GOT3 (cell line): ENCODE measurements around the gene KIF15.
"Not testable (repeated sequence)": the region's sequence is repeated elsewhere in the genome, so short reads cannot be mapped to it uniquely, and the experiment has no call there.

Experiments used
- DNase-seq: peaks from one replicate; lab custom pipeline; 2025; ENCODE audit warnings: mixed read lengths; lab: John Stamatoyannopoulos, UW

Gene KIF15

DNA sequence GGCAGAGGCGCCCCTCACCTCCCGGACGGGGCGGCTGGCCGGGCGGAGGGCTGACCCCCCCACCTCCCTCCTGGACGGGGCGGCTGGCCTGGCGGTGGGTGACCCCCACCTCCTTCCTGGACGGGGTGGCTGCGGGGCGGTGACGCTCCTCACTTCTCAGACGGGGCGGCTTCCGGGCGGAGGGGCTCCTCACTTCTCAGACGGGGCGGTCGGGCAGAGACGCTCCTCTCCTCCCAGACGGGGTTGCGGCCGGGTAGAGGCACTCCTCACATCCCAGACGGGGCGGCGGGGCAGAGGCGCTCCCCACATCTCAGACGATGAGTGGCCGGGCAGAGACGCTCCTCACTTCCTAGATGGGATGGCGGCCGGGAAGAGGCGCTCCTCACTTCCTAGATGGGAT, 59.6 kb downstream of the KIF15 start:
- DNase-seq, result not testable (repeated sequence)

DNA sequence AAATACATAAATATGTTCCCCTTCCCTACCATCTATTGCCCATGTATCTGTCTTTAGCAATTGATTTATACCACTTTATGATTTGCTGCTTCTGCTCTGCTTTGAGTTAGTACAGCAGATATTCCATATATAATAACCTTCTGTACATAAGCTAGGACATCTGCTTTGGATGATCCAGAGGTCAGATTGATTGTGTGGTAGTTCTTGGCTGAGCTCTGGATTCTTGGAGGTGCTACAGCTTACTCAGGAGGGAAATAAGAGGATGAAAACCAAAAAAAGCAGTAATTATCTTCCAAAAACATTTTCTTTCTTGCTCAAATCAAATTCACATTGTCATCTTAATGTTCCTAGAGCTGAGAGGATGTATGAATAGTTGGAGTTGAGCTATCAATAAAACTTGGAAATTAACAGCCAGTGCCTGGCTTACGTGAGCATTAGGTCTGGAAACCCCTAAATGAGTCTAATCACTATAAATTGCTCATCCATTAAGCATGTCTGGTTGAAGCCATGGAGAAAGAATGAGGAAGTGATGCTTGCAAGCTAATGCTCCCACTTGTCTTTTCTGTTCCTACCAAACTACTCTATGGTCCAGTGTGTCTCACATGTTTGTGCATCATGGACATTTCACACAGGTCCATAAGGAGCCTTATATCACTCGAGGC, 63.8 kb downstream of the KIF15 start:
- no peak for DNase-seq

DNA sequence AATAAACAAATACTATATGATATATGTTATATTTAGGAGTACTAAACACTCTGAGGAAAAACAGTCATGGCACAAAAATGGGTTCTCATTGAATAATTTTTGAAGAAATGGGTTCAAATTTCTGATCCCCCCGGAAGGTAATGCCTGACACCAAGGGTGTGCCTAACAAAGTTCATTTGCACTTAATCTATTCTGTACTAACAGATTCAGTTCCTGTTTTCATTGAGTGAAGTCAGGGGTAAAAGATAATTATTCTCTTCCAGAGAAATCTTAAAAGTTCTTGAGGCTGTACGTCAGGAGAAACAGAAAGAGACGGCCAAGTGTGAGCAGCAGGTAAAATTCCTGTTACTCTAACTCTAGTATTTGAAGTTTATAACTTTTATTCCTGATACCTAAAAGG, 65.6 kb downstream of the KIF15 start:
- no peak for DNase-seq

DNA sequence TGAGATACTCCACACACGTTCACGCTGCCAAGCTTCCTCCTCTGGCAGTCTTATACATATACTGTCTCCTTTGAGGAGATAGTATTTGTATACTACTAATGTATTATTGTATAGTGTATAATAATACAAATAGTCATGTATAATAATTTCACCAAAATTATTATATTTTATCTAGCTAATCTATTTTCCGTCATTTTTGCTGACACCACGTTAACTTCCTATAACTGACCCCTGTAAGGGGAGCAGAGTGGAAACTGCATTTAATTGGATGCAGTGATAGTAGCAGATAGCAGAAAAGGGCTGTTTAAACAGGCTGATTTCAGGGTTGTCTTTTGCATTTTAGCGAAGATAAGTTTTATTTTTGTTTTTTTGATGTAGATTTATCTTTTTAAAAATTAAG, 69.6 kb downstream of the KIF15 start:
- DNase-seq, result no peak

DNA sequence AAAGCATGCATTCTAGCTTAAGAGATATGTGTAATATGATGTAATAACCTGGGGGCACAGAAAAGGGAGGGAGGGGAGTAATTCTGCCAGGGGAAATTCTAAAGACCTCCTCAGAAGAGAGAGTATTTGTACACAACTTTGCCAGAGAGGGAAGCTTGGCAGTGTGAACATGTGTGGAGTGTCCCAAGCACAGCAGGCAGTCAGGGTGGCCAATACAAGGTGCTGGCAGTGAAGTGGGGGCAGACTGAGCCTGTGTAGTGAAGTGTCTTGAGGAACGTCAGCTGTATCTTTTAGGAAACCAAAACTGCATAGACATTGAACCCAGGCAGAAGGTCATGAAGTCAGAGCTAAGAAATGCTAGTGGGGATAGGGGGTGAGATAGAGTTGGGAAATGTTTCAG, 70.4 kb downstream of the KIF15 start:
- no peak for DNase-seq

DNA sequence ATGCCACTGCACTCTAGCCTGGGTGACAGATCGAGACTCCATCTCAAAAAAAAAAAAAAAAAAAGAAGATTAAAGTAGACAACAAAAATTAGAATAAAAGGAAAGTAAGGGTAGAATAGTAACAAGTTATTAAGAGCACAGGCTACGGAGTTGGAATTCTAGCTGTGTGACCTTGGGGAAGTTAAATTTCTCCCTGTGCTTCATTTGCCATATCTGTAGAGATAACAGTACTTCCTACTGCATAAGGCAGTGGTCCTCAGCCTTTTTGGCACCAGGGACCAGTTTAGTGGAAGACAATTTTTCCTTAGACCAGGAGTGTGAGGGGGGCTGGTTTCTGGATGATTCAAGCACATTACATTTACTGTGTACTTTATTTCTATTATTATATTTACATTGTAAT, 71.4 kb downstream of the KIF15 start:
- DNase-seq, result no peak

DNA sequence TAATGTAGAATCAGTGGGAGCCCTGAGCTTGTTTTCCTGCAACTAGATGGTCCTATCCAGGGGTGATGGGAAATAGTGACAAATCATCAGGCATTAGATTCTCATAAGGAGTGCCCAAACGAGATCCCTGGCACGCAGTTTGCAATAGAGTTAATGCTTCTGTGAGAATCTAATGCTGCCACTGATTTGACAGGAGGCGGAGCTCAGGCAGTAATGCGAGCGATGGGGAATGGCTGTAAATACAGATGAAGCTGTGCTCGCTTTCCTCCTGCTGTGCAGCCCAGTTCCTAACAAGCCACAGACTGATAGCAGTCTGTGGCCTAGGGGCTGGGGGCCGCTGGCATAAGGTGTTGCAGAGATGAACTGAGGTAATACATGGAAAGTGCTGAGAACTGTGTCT, 71.8 kb downstream of the KIF15 start:
- no peak for DNase-seq

DNA sequence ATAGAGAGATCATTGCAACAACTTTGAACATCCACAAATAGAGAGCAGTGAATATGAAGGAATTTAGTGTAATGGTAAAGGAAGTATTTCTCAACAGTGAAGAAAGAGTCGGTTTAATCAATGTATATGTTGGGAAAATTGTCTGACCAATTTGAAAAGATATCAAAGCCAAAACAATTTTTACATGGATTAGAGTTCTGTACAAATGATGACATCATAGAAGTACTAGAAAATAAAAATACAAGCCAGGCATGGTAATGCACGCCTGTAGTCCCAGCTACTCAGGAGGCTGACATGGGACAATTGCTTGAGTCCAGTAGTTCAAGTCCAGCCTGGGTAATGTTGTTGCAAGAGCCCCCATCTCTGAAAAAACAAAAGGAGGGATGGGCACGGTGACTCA, 74.1 kb downstream of the KIF15 start:
- DNase-seq, result no peak

DNA sequence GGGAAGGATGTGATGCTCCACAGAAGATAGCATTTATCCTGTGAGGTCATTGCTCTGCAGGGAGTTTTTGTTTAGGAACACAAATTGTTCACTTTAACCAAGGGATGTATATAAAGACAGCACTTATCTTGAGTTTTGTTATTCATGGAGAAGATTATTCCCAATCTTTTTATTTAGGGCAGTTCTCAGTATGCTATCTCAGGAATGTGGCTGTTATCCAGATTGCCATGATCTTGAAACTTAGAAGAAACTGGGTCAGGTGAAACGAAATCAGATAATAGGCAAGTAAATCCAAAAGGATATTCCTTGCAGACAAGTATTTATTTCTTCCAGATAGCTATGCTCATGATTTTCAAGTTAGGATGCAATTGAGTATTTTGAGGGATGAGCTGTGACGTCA, 80.8 kb downstream of the KIF15 start:
- no peak for DNase-seq

DNA sequence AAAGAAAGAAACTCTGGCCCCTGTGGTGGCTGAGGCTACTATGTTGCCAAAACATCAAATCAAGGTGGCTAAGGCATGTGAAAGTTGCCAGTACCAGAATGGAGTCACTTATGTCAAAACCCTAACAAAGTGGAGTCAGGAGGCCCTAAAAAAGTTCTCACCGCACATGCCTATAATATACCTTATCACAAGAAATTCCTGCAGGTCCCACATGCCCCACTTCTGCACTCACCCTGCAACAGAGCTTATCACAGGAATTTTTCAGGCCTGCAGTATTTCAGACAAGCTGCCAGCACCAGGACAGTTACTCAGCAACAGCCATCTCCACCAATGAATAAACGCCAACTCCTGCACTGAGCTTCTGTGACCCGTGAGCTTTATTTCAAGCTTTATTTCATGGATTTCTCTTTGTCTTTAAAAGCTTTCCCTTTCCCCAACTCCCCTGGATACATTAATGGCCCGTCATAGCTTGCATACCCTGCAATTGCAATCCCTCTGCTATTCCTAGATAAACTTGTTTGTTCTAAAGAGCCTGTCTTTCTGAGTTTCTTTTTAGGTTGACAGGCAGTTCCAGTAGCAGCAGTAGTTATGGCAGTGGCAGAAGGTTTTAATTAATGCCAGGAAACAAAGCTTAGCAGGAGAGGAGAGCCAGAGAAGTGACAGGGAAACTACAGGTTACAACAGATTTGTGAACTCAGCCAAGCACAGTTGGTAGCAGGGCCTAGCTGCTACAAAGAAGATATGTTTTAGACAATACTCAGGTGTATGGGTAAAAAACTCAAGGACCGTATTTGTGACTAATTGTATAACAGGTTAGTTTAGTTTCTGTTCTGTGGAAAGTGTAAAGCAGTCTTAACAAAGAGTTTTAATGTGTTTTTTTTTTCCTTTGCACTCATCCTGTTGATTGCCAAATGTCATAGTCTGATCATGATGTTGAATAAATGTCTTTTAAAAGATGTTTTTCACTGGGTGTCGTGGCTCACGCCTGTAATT, 84.2 kb downstream of the KIF15 start:
- DNase-seq, result no peak

DNA sequence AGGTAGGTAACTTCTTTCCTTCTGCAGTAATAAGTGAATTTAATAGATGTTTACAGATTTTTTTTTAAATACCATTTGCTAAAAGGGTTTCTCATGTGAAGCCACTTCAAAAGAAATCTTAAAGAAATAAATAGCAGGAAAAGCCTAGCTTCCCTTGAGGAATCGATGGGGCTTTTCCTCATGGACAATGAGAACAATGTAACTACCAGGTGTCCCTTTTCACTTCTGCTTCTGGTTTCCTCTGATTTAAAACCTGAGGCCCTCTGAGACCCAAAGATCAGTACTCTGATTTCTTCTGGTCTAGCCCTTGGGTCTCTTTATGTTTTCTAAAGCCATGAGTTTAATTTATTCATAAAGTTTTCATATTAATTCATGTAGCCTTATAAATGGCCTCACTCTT, 87.0 kb downstream of the KIF15 start:
- no peak for DNase-seq

DNA sequence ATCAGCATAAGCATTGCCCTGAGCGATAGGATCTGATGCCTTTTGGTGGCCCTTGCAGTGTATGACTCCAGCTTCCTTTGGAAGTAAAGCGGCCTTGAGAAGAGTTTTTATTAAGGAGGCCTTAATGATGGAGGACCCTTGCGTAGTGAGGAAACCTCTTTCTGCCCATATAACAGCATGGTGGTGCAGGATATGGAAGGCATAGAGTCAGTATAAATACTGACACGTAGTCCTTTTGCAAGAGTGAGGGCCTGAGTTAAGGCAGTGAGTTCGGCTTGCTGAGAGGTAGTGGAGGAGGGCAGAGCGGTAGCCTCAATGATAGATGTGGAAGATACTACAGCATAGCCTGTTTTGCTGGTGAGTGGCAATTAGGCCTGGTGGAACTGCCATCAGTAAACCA, 95.1 kb downstream of the KIF15 start:
- not testable (repeated sequence) for DNase-seq

DNA sequence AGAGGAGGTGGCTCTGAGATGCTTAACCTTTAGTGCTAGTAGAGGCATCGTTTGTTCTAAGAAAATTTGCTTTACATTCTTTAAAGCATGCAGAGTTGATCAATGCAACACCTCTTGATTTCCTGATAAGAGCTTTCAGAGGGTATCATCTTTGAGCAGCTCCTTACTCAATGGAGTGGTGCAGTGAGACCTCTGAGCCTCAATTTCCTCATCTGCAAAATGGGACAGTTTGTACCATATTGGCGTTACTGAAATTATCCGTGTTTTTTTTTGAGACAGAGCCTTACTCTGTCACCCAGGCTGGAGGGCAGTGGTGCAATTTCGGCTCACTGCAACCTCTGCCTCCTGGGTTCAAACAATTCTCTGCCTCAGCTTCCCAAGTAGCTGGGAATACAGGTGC, 98.5 kb downstream of the KIF15 start:
- no peak for DNase-seq

DNA sequence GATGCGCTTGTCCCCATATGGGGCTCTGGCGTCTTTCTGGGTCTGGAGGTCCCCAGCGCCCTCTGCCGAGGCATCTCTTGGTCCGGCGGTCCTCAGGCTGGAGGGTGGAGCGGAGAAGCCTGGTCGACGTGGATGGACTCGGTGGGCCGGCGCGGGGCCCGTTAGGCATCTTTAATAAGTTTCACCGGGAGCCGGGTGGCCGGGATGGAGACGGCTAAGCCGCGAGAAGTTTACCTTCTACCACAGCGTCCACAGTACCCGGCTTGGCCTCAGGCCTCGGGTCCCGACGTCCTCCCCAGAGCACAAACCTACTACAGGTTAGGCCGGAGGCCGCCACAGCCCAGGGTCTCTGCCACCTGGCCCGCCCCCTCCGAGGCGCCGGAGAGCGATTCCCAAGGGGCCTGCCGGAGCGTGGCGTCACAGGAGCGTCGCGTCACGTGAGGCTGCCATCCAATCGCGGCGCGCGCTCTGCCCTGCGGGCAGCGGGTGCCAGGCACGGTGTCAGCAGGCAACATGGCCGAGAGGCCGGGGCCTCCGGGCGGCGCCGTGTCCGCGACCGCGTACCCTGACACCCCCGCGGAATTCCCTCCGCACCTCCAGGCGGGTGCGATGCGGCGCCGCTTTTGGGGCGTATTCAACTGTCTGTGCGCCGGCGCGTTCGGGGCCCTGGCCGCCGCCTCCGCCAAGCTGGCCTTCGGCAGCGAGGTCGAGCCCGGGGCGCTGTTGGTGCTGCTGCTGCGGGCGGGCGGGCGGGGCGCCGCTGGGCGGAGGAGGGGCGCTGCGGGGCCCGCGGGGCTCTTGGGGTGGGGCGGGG, 100.0 kb downstream of the KIF15 start, which contains the start of gene TMEM42:
Gene TMEM42 (plus strand): TSS at position 501 of the 814 bp plus-strand sequence. CDS start 13 bp downstream, at position 514.
- peak; percentile 84 for DNase-seq

DNA sequence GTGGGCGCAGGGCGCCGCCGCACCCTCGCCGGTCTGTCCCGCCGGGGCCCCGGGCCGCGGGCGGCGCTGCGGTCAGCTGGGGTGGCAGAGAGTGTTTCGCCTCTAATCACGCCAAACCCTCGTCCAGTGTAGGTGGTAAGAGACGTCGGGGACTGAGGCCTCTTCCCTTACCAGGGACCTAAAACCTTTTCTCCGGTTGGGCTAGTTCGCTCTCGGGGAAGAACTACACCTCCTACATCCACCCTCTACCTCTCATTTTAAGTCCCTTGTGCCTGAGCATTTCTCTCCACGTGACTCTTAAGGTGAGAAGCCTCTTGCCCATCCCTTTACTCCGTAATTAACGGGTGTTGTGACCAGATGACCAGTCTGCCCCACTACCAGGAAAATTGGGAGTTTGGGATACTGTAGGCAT, 100.6 kb downstream of the KIF15 start:
- no peak for DNase-seq

DNA sequence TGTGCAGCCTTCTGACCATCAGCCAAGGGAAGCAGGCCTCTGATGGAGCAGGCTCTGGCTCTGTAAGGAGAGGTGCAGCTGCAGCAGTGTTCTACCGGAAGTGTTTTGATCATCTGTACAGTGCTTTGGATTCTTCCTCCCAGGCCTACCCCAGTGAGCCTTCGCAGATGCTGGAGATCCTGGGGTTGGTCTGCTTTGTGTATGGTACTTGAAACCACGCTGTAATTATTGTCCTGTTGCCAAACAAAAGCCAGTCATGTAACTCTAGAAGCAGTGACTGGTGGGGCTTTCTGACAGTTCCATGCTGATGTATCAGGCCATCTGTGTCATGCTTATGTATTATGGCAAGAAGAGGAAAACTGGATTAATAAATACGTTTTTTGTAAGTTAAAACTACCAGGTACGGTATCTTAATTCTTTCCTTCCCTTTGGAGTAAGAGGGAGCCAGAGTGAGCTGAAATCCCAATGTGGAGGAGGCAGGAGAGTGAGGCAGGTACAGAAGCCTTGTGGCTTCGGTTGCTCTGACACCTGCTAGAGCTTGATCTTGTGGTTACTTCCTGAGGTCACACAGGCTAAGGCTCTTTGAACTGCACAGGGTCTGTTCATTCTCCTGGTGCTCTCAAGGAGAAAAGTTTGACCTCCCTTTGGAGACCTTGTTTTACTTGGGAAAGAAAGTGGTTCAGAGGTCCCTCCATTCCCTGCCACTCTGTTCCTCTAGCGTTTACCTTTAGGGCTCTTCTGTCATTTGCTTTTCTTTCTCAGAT, 103.9 kb downstream of the KIF15 start:
- no peak for DNase-seq

DNA sequence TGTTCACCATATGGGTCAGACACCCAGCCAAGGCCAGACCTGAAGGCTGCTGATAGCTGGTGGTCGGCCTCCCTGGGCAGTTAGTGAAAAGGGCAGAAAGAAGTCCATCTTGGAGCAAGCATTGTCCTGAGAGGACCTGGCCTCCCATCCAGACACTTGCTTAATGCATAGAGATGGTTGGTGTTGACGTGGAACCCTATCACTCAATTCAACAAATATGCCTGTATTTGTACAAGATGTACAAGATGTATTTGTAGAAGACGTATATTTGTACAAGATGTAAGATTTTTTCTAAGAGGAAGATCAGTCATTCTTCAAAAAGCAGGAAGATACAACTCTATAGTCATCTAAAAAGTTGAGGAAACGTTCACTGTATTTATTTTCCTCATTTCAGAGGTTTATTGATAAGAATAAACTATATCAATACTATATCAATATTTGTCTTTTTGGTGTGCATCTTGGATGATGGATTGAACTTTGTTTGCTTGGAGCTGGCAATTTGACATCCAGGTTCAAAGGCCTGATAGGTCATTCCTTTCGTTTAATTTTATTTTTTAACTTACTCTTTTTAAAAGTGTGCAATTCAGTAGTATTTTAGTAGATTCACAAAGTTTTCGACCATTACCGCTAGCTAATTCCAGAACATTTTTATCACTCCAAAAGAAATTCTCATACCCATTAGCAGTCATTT, 106.0 kb downstream of the KIF15 start:
- no peak for DNase-seq

DNA sequence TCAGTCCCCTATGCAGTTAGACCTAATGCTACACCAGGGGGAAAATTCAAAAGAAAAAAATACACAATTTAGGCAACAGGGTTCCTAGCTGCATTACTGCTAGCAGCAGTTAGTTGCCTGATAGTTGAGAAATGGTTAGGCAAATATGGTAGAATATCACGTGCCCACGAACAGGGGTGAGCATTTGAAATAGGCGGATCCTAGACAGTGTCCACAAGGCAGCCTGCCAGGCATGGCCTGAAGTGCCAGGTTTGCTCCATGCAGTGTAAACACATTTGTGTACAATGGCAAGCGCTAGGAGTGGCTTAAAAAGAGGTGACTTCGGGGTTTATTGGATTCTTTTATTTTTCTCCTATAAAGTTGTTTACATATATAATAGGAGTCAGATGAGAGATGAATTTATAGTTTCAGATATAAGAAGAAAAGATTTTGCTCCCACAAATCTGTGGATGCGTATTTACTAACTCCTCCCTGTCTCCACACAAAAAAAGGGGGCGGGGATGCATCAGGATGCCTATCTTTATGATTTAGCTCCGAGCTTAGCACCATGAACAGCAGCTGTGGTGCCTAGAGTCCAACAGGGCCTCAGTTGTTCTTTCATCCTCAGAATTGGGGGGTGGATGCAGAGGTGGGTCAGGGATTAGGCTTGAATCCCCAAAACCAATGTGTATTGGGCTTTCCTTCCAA, 108.9 kb downstream of the KIF15 start:
- DNase-seq, result no peak

DNA sequence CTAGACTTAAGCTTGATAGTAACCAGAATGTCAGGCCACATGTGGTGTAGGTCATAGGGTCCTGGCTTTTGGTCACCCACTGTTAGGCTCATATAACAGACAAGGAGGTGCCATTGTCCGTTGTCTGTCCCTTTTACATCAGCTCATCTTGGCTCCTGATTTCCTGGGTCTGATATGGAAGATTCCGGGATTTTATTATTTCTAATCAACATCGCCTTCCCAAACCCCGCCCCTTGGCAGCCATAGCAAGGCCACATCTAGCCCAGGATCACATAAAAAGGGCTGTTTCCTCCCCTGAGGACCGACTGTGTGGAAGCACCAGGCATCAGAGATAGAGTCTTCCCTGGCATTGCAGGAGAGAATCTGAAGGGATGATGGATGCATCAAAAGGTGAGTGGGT, 112.7 kb downstream of the KIF15 start, which contains the start of gene TGM4:
Gene TGM4 (plus strand): TSS at position 301 of the 400 bp plus-strand sequence. CDS start 71 bp downstream, at position 372.
- DNase-seq, result no peak

DNA sequence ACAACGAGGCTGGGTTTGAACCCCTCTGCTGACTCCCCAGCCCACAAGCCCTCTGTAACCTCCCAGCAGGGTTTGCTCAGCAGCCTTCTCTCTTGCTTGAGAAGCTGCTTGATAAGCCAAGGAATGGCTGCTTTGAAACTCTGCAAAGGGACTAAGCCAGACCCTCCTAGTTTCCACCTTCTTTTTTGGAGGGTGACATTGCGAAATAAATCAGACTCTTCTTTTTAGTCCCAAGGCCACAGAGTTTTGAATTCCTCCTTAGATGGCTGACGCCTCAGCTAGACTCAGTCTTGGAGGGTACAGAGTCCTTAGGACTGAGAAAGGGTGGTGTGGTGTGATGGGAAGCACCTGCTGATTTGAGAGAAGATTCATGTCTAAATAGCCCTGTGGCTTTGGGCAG, 114.0 kb downstream of the KIF15 start:
- no peak for DNase-seq
